Cerebellar nuclear complex (tissue), 1 donor: Measurements from ENCODE around the gene KCNJ13.

Source experiments
- DNase-seq, 2 experiments: peaks; one replicate each; lab custom pipeline; 2025; lab: John Stamatoyannopoulos, UW

The KCNJ13 gene

GRCh38 chr2:232776435-232776834 is at the start of gene KCNJ13:
Gene KCNJ13 (minus strand): TSS chr2:232776565. CDS start chr2:232771362, 5,203 bp downstream.
- no peak for DNase-seq

GRCh38 chr2:232817756-232818155 is 41.4 kb upstream of the KCNJ13 start:
- no peak for DNase-seq

- no peak for DNase-seq
Observed at GRCh38 chr2:232816657-232817056, 40.3 kb upstream of the KCNJ13 start.

- no peak for DNase-seq
Observed at GRCh38 chr2:232815569-232815968, 39.2 kb upstream of the KCNJ13 start.

GRCh38 chr2:232810444-232810843 is 34.1 kb upstream of the KCNJ13 start:
- DNase-seq, result no peak

- DNase-seq, result no peak
Observed at GRCh38 chr2:232809349-232810124, 33.2 kb upstream of the KCNJ13 start.

- DNase-seq, result no peak
Observed at GRCh38 chr2:232802091-232802490, 25.7 kb upstream of the KCNJ13 start.

- DNase-seq, result no peak
Observed at GRCh38 chr2:232800166-232800565, 23.8 kb upstream of the KCNJ13 start.

- DNase-seq, result no peak
Observed at GRCh38 chr2:232798187-232798586, 21.8 kb upstream of the KCNJ13 start.

- DNase-seq, result no peak
Observed at GRCh38 chr2:232795920-232796319, 19.6 kb upstream of the KCNJ13 start.

- DNase-seq, result no peak
Observed at GRCh38 chr2:232794981-232795380, 18.6 kb upstream of the KCNJ13 start.

- no peak for DNase-seq
Observed at GRCh38 chr2:232793271-232793670, 16.9 kb upstream of the KCNJ13 start.

- DNase-seq, result no peak
Observed at GRCh38 chr2:232791518-232791917, 15.2 kb upstream of the KCNJ13 start.

GRCh38 chr2:232789082-232789481 is 12.7 kb upstream of the KCNJ13 start:
- DNase-seq, result no peak

- no peak for DNase-seq
Observed at GRCh38 chr2:232787806-232788205, 11.4 kb upstream of the KCNJ13 start.

GRCh38 chr2:232783278-232783677 is 6.9 kb upstream of the KCNJ13 start:
- no peak for DNase-seq

GRCh38 chr2:232781765-232782164 is 5.4 kb upstream of the KCNJ13 start:
- no peak for DNase-seq

- DNase-seq, result no peak
Observed at GRCh38 chr2:232779934-232780333, 3.6 kb upstream of the KCNJ13 start.

- no peak for DNase-seq
Observed at GRCh38 chr2:232779465-232779864, 3.1 kb upstream of the KCNJ13 start.

GRCh38 chr2:232777276-232777675 is 911 bp upstream of the KCNJ13 start:
- no peak for DNase-seq

- no peak for DNase-seq
Observed at GRCh38 chr2:232773815-232774214, 2.5 kb downstream of the KCNJ13 start.

GRCh38 chr2:232772531-232772930 is 3.8 kb downstream of the KCNJ13 start:
- DNase-seq, result no peak

GRCh38 chr2:232771870-232772269 is 4.5 kb downstream of the KCNJ13 start:
- no peak for DNase-seq

- DNase-seq, result no peak
Observed at GRCh38 chr2:232770207-232770606, 6.2 kb downstream of the KCNJ13 start.
